GM21360 (cell line): ENCODE data around the gene NOL9.
"Not testable (repeated sequence)": the region's sequence is repeated elsewhere in the genome, so short reads cannot be mapped to it uniquely, and the experiment has no call there.

Experiments
- ATAC-seq: cut with Tn5 transposase; IDR thresholded peaks from one replicate; pipeline ENCODE4 v1.9.1; 2021; ENCODE audit warnings: mild to moderate bottlenecking, moderate library complexity; ENCODE audit not compliant: unreplicated experiment

Gene NOL9

DNA sequence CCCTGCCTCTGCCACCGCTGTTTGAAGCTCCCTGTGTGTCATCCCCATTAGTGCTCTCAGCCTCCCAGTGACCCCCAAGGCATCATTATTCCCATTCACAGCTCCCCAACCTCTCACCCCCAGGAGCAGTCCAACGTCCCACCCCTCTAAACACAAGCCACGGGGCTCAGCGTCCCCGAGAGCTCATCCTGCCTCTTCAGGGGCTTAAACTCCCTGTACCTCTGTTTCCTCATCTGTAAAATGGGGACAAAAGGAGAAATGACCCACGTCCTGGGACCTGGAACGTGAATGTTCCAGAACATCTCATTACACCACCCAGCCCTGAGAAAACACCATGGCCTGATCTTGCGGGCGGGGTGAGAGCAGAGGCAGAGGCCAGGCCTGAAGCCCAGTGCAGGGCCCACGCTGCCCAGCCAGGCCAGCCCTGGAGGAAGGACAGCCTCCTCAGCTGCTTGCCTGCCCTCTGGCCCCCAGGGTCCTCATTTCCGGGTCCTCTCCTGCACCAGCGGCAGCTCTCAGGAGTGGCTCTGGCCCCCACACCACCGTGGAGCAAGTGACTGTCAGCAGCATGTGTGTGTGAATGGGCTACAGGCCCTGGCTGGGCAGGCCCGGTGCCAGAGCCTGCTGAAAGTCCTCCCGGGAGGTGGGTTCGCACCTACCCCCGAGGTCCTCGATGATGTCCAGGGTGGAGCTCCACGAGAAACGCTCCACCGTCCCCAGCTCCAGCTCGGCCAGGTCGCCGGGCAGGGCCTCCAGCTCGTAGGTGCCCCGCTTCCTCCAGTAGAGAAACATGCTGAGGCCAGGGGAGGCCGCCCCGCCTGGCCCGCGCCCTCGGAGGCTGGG is 48.7 kb downstream of the NOL9 start:
- ATAC-seq, result no peak

DNA sequence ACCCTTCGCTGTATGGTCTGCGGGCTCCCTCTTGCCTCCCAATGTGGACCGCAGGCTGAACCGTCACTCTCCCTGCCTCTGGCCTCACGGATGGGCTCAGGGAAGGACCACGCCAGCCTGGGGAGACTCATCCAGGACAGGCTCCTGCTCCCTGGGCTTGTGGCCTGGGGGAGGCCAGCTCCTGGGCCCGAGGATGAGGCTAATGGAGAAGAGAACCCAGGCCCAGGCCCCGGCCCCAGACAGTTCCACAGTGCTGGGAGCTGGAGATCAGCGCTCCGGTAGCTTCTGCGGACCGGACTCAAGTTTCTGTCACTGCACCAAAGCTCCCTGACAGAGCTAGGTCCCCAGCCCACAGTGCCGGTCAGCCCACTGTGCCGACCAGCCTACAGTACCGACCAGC is 49.4 kb downstream of the NOL9 start:
- no peak for ATAC-seq

DNA sequence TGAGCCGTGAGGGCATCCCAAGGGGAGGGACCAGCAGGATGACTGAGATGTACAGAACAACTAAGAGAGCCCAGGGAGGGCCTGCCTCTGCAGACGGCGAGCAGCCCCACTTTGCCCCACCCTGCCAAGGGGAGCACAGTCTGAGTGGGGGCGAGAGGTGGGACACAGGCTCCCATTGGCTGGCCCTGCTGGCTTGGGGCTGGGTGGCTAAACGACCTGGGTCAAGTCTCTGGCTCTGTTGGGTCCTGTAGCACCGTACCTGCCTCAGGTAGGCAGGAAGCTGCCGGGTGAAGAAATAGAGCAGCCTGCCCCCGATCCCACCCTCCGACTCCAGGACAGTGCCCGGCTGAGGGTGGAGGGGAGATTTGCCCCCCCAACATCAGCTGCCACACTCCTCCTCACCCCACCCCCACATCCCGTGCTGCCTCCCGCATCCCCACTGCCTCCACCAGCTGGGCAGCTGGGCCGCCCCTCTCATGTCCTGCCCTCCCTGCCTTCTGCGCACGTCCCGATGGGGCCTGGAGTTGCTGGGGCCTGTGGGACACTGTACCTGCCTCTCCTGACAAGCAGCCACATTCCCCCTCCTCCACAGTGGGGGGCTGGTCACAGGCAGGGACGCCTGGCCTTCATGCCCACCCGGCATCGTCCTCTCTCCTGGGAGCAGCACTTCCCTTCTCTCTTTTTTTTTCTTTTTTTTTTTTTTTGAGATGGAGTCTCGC is 50.3 kb downstream of the NOL9 start:
- ATAC-seq, result no peak

DNA sequence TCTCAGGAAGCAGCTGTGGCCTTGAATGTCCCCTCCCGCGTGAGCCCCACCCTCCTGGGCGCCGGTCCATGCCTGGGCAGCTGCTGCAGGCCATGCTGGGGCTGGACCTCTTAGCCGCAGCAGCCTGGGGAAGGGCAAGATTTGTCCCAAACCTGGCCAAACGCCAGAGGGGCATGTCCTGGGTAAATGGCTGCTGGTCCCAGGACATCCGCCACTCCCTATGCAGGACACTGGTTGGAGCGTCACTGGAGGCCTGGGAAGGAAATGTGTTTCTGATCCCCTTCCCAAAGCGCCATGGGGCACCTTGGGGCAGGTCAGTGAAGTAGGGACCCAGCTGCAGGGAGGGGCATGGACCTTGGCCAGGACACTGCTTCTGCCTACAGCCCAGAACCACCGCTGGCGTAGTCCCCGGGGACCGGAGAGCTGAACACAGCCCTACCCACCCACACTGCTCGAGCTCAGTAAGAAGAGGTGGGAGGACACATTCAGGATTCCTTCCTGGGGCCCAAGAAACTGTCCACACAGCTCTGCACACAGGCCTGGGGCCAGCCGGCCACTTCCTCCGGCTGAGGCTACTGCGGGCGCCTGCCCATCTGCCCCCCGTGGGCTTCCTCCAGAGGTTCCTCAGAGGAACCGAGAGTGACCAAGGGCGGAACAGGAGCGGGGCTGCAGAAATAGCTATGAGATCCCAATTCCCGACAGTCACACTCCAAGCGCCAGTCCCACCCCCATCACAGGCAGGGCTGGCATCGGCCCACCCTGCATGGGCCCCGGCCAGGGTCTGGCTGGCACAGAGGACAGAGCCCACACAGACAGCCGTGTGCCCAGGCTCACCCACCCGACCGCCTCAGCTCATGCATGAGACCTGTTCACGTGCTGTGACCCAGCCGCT is 52.1 kb downstream of the NOL9 start:
- no peak for ATAC-seq

DNA sequence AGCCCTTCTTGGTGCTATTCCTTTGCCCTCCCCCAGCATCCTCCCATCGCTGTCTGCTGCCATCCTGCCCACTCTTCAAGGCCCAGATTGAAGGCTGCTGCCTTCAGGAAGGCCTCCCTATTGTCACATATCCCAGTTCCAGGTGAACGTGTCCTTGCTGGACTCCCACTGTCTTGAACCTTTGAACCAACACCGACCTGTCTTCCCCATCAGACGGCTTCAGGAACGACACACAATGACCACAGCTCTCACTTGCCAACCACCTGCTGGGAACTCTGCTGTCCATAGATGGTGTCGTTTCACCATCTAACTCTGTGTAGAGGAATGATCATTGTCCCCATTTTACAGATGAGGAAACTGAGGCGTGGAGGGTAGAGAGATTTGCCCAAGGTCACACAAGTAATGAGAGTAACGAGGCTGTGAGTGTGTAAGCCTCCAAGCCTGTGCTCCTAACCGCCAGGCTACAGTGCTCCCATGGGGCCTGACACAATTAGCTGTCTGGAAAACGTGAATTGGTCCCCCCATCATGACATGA is 53.0 kb downstream of the NOL9 start:
- no peak for ATAC-seq

DNA sequence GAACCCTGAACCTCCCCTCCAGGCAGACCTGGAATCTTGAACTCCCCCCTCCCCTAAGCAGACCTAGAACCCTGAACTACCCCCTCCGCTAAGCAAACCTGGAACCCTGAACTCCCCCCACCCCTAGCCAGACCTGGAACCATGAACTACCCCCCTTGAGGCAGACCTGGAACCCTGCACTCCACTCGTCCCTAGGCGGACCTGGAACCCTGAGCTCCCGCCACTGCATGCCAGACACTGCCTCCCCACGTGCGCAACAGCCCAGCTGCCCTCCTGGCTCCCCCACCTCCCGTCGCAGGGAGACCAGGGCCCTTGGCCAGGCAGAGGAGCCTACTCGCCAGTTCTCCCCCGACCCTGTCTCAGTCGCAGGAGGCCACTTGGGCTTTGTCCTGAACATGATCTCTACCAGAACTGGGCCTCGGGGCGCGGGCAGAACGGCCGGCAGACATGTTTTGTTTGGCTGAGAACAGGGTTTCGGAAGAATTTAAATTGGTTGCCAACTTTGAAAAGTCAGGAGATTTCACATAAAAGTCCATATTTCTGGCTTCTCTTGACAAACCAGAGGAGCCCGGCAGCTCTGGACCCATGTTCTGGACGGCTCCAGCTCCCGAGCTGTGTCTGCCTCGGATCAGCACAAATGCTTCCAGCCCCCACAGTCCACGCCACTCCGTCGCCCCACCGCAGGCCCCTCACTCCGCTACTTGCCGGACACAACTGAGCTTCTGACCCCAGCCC is 53.6 kb downstream of the NOL9 start:
- no peak for ATAC-seq

DNA sequence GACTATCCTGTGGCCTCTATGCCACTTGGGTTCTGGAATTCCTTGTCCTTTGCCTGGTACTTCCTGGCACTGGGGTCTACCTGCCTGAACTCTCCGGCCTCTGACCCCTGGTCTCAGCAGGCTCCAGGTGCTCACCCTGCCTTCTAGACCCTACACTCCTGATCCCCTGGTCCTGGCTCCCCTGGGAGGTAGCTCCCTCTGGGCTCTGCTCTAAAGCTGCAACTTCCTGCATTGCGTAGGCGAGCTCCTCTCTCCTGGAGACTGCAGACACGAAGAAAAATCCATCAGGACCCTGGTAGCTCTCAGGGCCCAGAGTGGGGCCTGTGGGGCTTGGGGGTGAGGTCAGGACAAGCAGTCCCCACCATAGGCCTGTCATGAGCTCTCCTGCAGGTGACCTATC is 55.0 kb downstream of the NOL9 start:
- ATAC-seq, result no peak

DNA sequence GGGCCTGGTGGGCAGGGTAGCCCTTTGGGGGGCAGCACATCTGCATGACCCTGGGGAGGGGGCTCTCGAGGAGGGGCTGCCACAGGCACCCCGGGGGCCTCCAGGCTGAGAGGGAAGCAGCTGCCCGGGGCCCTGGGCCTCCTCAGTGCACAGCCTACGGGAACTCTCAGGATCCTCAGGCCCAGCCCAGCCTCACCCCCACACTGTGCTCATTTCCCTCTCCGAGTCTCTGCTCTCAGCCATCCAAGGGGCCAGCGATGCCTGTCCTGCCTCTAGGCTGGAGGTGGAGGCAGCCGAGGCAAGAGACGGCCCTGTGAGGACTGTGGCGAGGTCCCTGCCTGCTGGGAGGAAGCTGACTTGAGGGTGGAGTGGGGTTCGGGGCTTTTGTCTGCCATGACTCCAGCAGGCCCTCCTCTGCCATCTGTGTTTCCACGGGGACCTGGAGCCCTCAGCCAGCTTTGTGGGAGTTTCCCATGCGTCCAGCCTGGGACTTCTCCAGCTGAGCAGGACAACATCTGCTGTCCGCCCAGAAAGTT is 55.7 kb downstream of the NOL9 start:
- no peak for ATAC-seq

DNA sequence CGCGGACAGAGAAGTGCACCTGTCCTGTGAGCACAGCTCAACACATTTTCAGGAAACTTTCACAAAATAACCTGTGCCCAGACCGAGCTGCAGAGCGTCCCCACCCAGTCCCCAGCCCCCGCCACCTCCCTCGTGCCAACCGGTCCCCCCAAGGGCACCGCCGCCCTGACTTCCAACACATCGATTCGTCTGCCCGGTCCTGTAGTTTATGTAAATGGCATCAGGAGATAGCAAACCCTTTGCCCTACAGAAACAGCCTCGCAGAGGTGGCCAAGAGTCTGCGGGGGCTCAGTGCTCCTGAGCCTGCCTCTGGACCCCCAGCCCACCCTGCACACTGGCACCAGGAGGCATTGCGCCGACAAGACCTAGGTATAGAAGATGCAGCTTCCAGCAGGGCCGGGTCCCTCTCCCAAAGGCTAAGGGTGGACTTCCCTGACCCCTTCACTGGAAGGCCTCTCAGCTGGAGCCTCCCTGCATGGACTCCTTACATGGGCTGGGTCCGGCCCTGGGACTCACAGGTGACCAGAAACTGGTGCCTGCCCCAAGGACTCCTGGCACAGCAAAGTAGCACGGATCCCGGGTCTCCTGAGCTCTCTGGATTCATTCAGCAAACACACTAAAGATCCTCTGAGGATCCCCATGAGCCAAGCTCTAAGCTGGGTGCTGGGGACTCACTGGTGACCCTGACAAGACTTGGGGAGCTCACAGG is 56.3 kb downstream of the NOL9 start:
- ATAC-seq, result no peak

DNA sequence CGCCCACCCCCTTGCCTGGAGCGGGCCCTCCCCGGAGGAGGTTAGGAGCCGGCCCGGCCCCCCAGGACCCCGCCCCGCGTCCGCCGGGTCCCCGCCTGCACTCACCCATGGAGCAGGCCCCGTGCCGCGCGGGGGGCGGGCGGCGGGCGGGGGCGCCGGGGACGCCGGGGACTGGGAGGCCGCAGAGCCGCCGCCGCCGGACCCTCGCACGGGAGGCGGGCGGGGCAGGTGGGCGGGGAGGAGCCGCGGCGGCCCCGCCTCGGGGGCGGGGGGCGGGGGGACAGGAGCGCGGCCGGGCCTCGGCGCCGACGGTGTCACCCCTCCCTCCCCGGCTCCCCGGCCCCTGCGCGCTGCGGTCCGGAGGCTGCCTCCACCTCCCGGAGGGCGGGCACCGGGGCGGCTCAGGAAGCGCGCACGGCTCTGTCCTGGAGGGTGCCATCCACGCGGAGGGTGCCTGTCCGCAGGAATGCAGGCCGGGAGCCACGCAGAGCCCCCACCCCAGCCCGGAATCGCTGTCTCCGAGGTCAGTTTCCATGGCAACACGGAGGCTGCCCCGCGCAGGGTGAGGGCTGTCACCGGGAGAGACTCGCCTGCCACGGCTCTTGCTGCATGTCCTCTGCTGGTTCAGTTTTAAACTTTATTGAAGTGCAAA is 57.0 kb downstream of the NOL9 start:
- no peak for ATAC-seq

DNA sequence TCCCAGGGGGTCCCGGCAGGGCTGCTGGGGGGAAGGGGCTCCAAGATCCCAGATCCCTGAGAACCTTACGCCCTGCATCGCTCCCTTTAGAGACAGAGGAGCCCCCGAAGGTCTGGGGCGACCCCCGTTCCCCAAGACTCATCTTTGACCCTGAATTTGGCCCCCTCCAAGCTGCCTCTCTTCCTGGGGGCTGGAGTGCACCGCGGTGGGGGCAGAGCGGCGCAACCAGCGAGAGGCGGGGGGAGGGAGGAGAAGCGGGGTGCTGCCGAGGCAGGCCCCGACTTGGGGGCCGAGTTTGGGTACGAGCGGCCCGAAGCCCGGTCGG is 57.5 kb downstream of the NOL9 start:
- ATAC-seq, result no peak

DNA sequence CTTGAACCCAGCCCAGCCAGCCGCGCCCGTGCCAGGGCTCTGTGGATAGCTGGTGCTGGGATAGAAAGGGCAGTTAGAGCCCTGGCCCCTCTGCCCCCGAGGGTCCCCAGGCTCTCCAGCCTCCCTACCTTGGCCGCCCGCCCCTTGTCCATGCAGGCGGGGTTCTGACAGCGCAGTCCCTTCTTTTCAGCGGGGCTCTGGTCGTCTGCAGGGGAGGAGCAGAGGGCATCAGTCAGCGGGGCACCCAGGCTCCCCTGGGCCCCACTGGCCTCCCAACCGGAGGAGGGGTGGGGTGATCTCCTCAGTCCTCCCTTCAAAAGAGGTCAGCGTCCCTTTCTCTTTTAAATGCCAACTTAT is 58.0 kb downstream of the NOL9 start:
- no peak for ATAC-seq

DNA sequence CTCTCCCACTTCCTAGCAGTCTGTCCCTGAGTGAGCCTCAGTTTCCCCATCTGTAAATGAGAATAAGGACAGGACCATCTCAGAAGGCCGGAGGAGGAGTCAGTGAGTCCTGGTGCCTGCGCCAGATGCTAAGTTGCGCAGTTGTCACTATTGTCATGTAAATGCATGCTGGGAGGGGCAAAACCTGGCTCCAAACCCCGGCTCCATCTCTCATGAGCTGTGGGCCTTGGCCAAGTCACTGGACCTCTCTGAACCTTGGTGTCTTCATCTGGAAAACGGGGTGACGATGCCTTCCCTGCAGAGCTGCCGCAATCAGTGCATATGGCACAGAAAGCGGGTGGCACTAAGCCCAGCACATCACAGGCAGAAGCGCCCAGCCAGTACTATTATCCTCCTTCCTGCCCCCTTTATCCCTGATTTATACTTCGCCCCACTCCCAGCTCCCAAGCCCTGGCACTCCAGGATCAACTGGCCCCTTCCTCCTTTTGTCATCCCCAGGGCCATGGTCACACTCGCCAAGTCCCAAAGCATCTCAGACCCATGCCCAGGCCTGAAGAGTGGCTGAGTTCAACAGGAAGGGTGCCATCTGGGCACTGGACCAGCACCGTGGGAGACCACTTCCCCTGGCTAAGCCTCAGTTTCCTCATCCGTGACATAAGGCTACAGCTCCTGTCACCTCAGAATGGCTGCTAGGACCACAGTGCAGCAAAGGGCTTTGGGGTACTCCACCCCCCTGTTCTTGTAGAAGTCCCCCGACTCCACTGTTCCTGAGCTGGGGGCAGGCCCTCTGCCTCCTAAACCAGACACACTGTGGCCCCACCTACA is 58.6 kb downstream of the NOL9 start:
- ATAC-seq, result no peak

DNA sequence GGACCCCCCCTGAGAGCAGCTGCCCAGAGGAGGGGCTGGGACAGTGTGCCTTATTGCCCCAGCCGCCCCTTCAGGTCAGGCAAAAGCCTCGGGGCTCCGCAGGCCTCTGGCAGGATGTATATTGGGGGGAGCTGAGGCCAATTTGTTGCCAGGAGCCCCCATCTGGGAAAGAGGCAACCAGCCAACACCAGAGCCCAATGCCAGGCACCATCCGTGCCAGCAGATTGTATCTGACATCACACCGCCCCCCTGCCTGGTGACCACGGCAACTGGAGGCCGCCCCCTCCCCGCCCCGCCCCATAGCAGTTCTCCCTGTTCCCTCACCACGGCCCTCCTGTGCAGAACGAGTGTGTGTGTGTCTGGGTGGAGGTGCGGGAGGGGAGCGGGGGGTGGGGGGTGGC is 59.3 kb downstream of the NOL9 start:
- no peak for ATAC-seq

DNA sequence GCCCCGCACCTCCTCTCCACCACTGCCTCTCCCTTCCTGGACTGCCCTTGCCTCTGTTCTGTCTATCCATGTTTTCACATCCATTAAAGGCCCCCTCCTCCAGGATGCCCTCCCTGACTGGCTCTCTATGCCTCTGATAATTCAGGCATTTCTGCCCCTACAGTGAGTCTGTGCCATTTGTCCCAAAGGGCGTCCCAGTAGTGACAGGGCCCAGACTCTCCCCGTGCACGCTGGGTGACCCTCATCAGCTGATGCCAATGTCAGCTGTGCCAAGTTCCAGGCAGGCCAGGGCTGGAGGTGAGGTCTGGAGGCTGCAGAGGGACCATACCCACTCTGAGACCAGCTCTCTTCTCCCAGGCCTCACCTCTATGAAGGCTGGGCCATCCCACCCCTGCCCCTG is 59.7 kb downstream of the NOL9 start:
- no peak for ATAC-seq

DNA sequence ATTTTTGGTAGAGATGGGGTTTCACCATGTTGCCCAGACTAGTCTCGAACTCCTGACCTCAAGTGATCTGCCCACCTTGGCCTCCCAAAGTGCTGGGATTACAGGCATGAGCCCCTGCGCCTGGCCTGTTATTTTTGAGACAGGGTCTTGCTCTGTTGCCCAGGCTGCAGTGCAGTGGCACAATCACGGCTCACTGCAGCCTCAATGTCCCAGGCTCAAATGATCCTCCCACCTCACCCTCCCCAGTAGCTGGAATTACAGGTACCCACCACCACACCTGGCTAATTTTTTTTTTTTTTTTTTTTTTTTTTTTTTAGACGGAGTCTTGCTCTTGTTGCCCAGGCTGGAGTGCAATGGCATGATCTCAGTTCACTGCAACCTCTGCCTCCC is 60.5 kb downstream of the NOL9 start:
- ATAC-seq, result not testable (repeated sequence)

DNA sequence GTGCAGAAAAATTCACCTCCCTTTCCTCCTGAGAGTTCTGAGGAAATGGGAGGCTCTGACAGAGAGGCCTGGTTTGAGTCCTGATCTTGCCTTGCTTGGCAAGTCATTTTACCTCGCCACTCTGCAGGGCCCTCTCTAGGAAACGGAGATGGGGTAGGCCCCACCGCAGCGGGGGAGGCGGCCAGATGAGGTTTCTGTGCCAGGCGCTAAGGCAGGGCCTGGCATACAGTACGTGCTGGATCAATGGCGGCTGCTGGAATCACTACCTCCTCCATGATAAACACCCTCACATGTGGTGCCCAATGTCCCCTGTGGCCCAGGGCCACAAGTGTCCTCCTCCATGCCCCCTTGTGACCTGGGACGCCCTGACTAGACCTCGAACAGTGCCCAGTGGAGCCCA is 62.3 kb downstream of the NOL9 start:
- no peak for ATAC-seq

DNA sequence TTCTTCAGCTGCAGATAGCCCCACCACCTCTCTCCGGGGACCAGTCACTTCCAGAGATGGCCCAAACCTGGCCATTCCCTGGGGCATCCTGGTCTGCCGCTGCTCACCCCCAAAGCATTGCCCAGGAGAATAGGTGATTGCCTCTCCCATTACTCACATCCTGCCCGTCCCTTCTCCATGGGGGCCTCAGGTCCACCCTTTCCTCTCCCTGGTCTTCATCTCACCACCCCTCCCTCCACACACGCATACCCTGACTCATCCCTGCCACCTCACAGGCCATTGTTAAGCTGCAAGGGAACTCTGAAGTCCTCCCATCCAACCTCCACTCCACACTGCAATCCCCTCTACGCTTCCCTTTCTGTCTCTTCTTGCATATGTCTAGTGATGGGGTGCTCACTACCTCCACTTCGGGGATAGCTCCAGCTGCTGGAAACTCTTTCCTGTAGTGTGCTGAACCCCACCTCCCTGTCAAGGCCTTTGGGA is 62.8 kb downstream of the NOL9 start, which contains the start of gene PLEKHG5:
Gene PLEKHG5 (minus strand): TSS at position 188 of the 483 bp plus-strand sequence. CDS start 14,096 bp downstream, outside the sequence.
- no peak for ATAC-seq
